ENCODE data around the gene NLGN1.

- TF ChIP-seq TAF1 (IDR thresholded peaks at IDR 0.05; ENCODE audit: borderline replicate concordance, insufficient read depth, low read length): no peak
- no peak for TF ChIP-seq POLR2AphosphoS5 (IDR thresholded peaks at IDR 0.05; ENCODE audit: low read depth, low read length)
These were observed 302.8 kb downstream of the NLGN1 start for GRCh38 chr3:173700336-173700735.
